Measurements from ENCODE around the gene AAMDC. TPM values are rescaled to one million over a fixed set of nuclear protein-coding genes. Genes with fewer than 3 reads are reported as not detected.
"Not testable (repeated sequence)": the region's sequence is repeated elsewhere in the genome, so short reads cannot be mapped to it uniquely, and the experiment has no call there.

The AAMDC gene
- polyA plus RNA-seq, 3 donors, result 8.9 to 32.9 (median 28.1) TPM

- no peaks in the 10 kb centered on the region for H4K20me1 ChIP-seq (ENCODE audit: insufficient read depth, low read length)
- Mint-ChIP-seq H3K36me3 (peaks cover 78 to 84% of the 10 kb centered on the region in 2 donors), H3K4me3 (no peak overlapping the region), H3K4me1 (no peaks in the 10 kb centered on the region), H3K9me3 (peaks cover 0 to 2% (median 0%) of the 10 kb centered on the region in 7 donors), H3K27ac (peak overlapping the region in 1 of 7 donors; percentile 57), H3K27me3 (ENCODE audit: low read depth in 3 of 3) (no peaks in the 10 kb centered on the region)
- H3K4me3 ChIP-seq (replicated peaks in 1 of 3; ENCODE audit: low read depth in 2 of 3, low read length in 3 of 3), result no peak overlapping the region
- peaks cover 60 to 72% of the 10 kb centered on the region in 2 donors for H3K36me3 ChIP-seq (replicated peaks in 1 of 2; ENCODE audit: control insufficient read depth in 1 of 2, insufficient read depth in 2 of 2, low read length in 2 of 2)
- no peak overlapping the region for H2AFZ ChIP-seq (ENCODE audit: insufficient read depth, low read depth, low read length, poor library complexity, severe bottlenecking)
- intact Hi-C loops (cut with micrococcal nuclease), result no loop called here
- no peak for DNase-seq
- H3K9ac ChIP-seq (ENCODE audit: insufficient read depth, low read length, poor library complexity, severe bottlenecking), result no peak overlapping the region
- no peaks in the 10 kb centered on the region for H3K27me3 ChIP-seq (ENCODE audit: control insufficient read depth in 2 of 2, insufficient read depth in 2 of 2, low read length in 2 of 2)
- no peak overlapping the region for H3K4me2 ChIP-seq (replicated peaks; ENCODE audit: extremely low read depth, low read length, poor library complexity, severe bottlenecking)
- 93% methylated on average over 3 of the region's 6 CpGs for WGBS (ENCODE audit: insufficient coverage)
- H3K79me2 ChIP-seq (ENCODE audit: insufficient read depth, low read length), result no peaks in the 10 kb centered on the region
- TF ChIP-seq CTCF (IDR thresholded peaks at IDR 0.05), result no peak
- H3K9me3 ChIP-seq (replicated peaks in 1 of 2; ENCODE audit: control insufficient read depth in 1 of 2, insufficient read depth in 1 of 2, low read length in 2 of 2), result no peaks in the 10 kb centered on the region
- no peaks in the 10 kb centered on the region for H3K4me1 ChIP-seq (ENCODE audit: control insufficient read depth in 1 of 2, insufficient read depth in 2 of 2, low read length in 2 of 2)
- H3K27ac ChIP-seq (ENCODE audit: low read depth in 1 of 2, low read length in 2 of 2), result no peak overlapping the region
Observed at GRCh38 chr11:77884829-77885190, 63.9 kb downstream of the AAMDC start.

GRCh38 chr11:77886401-77886800, 65.5 kb downstream of the AAMDC start:
- Histone ChIP-seq H3K4me3 (replicated peaks in 1 of 3; ENCODE audit: low read depth in 2 of 3, low read length in 3 of 3) (no peak overlapping the region), H3K4me2 (replicated peaks; ENCODE audit: extremely low read depth, low read length, poor library complexity, severe bottlenecking) (no peak overlapping the region), H3K36me3 (replicated peaks in 1 of 2; ENCODE audit: control insufficient read depth in 1 of 2, insufficient read depth in 2 of 2, low read length in 2 of 2) (peaks cover 55 to 72% of the 10 kb centered on the region in 2 donors), H3K79me2 (ENCODE audit: insufficient read depth, low read length) (no peaks in the 10 kb centered on the region), H3K9ac (ENCODE audit: insufficient read depth, low read length, poor library complexity, severe bottlenecking) (no peak overlapping the region), H3K4me1 (ENCODE audit: control insufficient read depth in 1 of 2, insufficient read depth in 2 of 2, low read length in 2 of 2) (no peaks in the 10 kb centered on the region), H2AFZ (ENCODE audit: insufficient read depth, low read depth, low read length, poor library complexity, severe bottlenecking) (no peak overlapping the region), H3K27ac (ENCODE audit: low read depth in 1 of 2, low read length in 2 of 2) (no peak overlapping the region), H4K20me1 (ENCODE audit: insufficient read depth, low read length) (no peaks in the 10 kb centered on the region), H3K9me3 (replicated peaks in 1 of 2; ENCODE audit: control insufficient read depth in 1 of 2, insufficient read depth in 1 of 2, low read length in 2 of 2) (no peaks in the 10 kb centered on the region), H3K27me3 (ENCODE audit: control insufficient read depth in 2 of 2, insufficient read depth in 2 of 2, low read length in 2 of 2) (no peaks in the 10 kb centered on the region)
- 95% methylated on average over 11 of the region's 18 CpGs for WGBS (ENCODE audit: insufficient coverage)
- Mint-ChIP-seq H3K4me3 (no peak overlapping the region), H3K27me3 (ENCODE audit: low read depth in 3 of 3) (no peaks in the 10 kb centered on the region), H3K9me3 (peaks cover 0 to 2% (median 0%) of the 10 kb centered on the region in 7 donors), H3K4me1 (no peaks in the 10 kb centered on the region), H3K27ac (no peak overlapping the region), H3K36me3 (peaks cover 76 to 83% of the 10 kb centered on the region in 2 donors)
- TF ChIP-seq CTCF (IDR thresholded peaks at IDR 0.05), result no peak
- DNase-seq, result no peak
- intact Hi-C loops (cut with micrococcal nuclease), result no loop called here

- H2AFZ ChIP-seq (ENCODE audit: insufficient read depth, low read depth, low read length, poor library complexity, severe bottlenecking); H3K79me2 ChIP-seq (ENCODE audit: insufficient read depth, low read length); H3K4me3 ChIP-seq (replicated peaks in 1 of 3; ENCODE audit: low read depth in 2 of 3, low read length in 3 of 3); H3K27ac ChIP-seq (ENCODE audit: low read depth in 1 of 2, low read length in 2 of 2); intact Hi-C loops (cut with micrococcal nuclease); H3K4me1 ChIP-seq (ENCODE audit: control insufficient read depth in 1 of 2, insufficient read depth in 2 of 2, low read length in 2 of 2); H3K9me3 ChIP-seq (replicated peaks in 1 of 2; ENCODE audit: control insufficient read depth in 1 of 2, insufficient read depth in 1 of 2, low read length in 2 of 2); H3K4me2 ChIP-seq (replicated peaks; ENCODE audit: extremely low read depth, low read length, poor library complexity, severe bottlenecking); H3K9me3 Mint-ChIP-seq; H3K27ac Mint-ChIP-seq; H3K9ac ChIP-seq (ENCODE audit: insufficient read depth, low read length, poor library complexity, severe bottlenecking); DNase-seq; H3K27me3 Mint-ChIP-seq (ENCODE audit: low read depth in 3 of 3); H3K4me3 Mint-ChIP-seq; H3K4me1 Mint-ChIP-seq; H4K20me1 ChIP-seq (ENCODE audit: insufficient read depth, low read length); H3K27me3 ChIP-seq (ENCODE audit: control insufficient read depth in 2 of 2, insufficient read depth in 2 of 2, low read length in 2 of 2): not testable (repeated sequence)
- no CpG with 5 or more reads among the region's 5 CpGs for WGBS (ENCODE audit: insufficient coverage)
- H3K36me3 Mint-ChIP-seq, result peaks cover 67 to 80% of the 10 kb centered on the region in 2 donors
- peaks cover 44 to 64% of the 10 kb centered on the region in 2 donors for H3K36me3 ChIP-seq (replicated peaks in 1 of 2; ENCODE audit: control insufficient read depth in 1 of 2, insufficient read depth in 2 of 2, low read length in 2 of 2)
Observed at GRCh38 chr11:77889045-77889444, 68.1 kb downstream of the AAMDC start.
